Kidney epithelial cell (primary cell): ENCODE data around the gene EIF5B. TPM values are rescaled to one million over a fixed set of nuclear protein-coding genes. Genes with fewer than 3 reads are reported as not detected.
"Not testable (repeated sequence)": the region's sequence is repeated elsewhere in the genome, so short reads cannot be mapped to it uniquely, and the experiment has no call there.

Source experiments
- DNase-seq: peaks from one replicate; pipeline ENCODE4 v3.0.0-alpha.2; 2010; ENCODE audit warnings: low read depth
- H3K27me3 ChIP-seq: 2 replicates; pipeline ENCODE4 v1.6.0; 2011; ENCODE audit warnings: low read length; ENCODE audit not compliant: control insufficient read depth, insufficient read depth
- H3K36me3 ChIP-seq: 2 replicates; pipeline ENCODE4 v1.5.1; 2011; ENCODE audit warnings: low read length; ENCODE audit not compliant: control insufficient read depth, insufficient read depth
- H3K4me3 ChIP-seq: 2 replicates; pipeline ENCODE4 v1.5.1; 2011; ENCODE audit warnings: low read depth, mild to moderate bottlenecking, control low read depth, low read length
- total RNA-seq: library from RNA; depleted of rRNA; stranded (reverse); fragments of >200 nt; gene quantifications from 2 replicates; pipeline ENCODE4 v1.2.3, GENCODE V29; 2015
- TF ChIP-seq, protein P1 (sequence below): IDR thresholded peaks from 2 replicates; pipeline ENCODE4 v1.5.1; 2011; ENCODE audit warnings: mild to moderate bottlenecking, moderate library complexity, low read length, control low read depth, inconsistent platforms; ENCODE audit not compliant: insufficient read depth, poor library complexity, severe bottlenecking

Gene EIF5B
- total RNA-seq, 1 donor from 2014 or later, result 31.8 TPM

DNA sequence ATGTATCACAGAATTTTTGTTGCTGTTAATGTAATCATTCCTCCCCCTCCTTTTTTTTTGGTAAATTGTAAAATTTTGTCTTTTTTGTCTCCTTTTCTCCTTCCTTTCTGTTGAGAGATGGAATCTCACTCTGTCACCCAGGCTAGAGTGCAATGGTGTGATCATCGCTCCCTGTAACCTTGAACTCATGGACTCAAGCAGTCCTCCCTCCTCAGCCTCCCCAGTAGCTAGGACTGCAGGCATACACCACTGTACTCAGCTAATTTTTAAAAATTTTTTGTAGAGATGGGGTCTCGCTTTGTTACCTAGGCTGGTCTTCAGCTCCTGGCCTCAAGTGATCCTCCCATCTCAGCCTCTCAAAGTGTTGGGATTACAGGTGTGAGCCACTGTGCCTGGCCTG, 5.3 kb downstream of the EIF5B start:
- Histone ChIP-seq H3K27me3 (no peaks in the 10 kb centered on the region), H3K4me3 (no peak overlapping the region), H3K36me3 (no peaks in the 10 kb centered on the region)
- TF ChIP-seq, protein P1, sequence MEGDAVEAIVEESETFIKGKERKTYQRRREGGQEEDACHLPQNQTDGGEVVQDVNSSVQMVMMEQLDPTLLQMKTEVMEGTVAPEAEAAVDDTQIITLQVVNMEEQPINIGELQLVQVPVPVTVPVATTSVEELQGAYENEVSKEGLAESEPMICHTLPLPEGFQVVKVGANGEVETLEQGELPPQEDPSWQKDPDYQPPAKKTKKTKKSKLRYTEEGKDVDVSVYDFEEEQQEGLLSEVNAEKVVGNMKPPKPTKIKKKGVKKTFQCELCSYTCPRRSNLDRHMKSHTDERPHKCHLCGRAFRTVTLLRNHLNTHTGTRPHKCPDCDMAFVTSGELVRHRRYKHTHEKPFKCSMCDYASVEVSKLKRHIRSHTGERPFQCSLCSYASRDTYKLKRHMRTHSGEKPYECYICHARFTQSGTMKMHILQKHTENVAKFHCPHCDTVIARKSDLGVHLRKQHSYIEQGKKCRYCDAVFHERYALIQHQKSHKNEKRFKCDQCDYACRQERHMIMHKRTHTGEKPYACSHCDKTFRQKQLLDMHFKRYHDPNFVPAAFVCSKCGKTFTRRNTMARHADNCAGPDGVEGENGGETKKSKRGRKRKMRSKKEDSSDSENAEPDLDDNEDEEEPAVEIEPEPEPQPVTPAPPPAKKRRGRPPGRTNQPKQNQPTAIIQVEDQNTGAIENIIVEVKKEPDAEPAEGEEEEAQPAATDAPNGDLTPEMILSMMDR, result no peak
- DNase-seq, result no peak

DNA sequence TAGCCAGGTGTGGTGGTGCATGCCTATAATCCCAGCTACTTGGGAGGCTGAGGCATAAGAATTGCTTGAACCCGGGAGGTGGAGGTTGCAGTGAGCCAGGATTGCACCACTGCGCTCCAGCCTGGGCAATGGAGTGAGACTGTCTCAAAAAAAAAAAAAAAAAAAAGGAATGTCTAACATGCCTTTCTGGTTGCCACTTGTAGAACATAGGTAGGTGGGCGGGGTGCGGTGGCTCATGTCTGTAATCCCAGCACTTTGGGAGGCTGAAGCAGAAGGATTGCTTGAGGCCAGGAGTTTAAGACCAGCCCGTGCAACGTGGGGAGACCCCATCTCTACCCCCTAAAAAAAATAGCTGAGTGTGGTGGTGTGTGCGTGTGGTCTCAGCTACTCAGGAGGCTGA, 8.3 kb downstream of the EIF5B start:
- DNase-seq, H3K36me3 ChIP-seq, H3K4me3 ChIP-seq, H3K27me3 ChIP-seq: not testable (repeated sequence)

DNA sequence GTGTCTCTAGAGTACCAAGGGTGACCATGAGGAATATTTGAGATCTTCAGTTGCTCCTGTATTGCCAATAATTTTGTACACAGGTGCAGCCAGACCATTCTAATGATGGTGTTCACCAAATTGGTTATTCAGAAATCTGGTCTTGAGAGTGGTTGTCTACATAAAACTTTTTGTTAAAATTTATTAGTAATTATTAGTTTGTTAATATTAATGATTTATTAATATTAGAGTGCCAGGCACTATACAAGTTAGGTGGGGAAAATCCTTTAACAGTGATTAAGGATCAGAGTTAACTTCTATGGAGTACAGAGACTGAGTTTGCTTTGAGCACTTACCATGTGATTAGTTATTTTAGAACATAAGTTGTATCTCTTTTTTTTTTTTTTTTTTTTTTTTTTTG, 9.0 kb downstream of the EIF5B start:
- Histone ChIP-seq H3K4me3 (no peak overlapping the region), H3K36me3 (no peaks in the 10 kb centered on the region), H3K27me3 (no peaks in the 10 kb centered on the region)
- TF ChIP-seq, protein P1, result no peak
- DNase-seq, result no peak

DNA sequence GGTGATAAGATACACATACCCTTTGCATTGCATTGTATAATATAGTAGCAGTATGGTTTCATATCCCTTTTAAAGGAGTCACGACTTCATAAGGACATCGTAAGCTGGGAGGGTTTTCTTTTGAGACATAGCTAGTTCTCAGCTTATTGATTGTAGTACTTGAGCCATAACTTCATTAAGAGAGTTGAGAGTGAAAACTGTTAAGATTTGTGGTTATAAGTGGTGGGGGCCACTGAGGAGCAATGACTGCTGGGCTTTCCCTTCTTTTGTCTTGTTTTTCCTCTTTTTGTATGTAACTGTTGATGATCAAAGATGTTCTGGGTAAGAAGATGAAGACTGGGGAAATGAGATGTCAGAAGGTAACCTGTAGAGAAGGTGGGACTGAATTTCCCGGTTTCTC, 11.0 kb downstream of the EIF5B start:
- no peak for DNase-seq
- Histone ChIP-seq H3K4me3 (no peak overlapping the region), H3K27me3 (no peaks in the 10 kb centered on the region), H3K36me3 (no peaks in the 10 kb centered on the region)
- TF ChIP-seq, protein P1, result no peak

DNA sequence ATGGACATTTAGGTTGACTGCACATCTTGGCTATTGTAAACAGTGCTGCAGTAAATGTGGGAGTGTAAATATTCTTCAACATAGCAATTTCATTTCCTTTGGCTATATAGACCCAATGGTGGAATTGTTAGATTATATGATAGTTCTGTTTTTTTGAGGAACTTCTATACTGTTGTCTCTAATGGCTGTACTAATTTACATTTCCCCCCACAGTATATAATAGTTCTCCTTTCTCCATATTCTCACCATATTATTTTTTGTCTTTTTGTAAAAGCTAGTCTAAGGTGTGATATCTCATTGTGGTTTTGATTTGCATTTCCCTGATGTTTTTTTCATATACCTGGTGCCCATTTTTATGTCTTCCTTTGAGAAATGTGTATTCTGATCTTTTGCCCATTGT, 13.0 kb downstream of the EIF5B start:
- Histone ChIP-seq H3K4me3 (no peak overlapping the region), H3K27me3 (no peaks in the 10 kb centered on the region), H3K36me3 (no peaks in the 10 kb centered on the region)
- TF ChIP-seq, protein P1, result no peak
- DNase-seq, result no peak

DNA sequence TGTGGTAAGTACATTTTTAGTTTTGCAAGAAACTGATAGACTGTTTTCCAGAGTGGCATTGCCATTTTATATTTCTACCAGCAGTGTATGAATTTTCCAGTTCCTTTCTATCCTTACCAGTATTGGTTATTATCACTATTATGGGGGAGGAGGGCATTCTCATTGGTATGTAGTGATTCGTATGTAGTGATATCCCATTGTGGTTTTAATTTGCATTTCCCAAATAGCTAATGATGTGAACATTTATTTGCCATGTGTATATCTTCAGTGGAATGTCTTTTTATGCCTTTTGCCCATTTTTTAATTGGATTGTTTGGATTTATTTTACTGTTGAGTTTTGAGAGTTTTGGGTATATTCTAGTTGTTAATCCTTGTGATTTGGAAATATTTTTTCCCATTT, 16.9 kb downstream of the EIF5B start:
- no peak overlapping the region for H3K4me3 ChIP-seq
- H3K36me3 ChIP-seq, result no peaks in the 10 kb centered on the region
- DNase-seq, result no peak
- TF ChIP-seq, protein P1, result no peak
- H3K27me3 ChIP-seq, result no peaks in the 10 kb centered on the region

DNA sequence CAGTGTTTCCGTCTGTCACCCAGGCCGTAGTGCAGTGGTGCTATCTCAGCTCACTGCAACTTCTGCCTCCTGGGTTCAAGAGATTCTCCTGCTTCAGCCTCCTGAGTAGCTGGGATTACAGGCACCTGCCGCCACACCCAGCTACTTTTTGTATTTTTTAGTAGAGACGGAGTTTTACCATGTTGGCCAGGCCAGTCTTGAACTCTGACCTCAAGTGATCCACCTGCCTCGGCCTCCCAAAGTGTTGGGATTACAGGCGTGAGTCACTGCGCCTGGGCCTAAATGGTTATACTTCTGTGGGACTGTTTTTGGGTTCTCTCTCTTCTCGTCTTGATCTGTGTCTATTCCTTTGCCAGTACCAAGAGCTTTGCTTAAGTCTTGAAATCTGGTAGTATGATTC, 17.6 kb downstream of the EIF5B start:
- H3K36me3 ChIP-seq, H3K4me3 ChIP-seq, H3K27me3 ChIP-seq, DNase-seq: not testable (repeated sequence)
